Measurements from ENCODE around the gene FRA10AC1. TPM values are rescaled to one million over a fixed set of nuclear protein-coding genes. Genes with fewer than 3 reads are reported as not detected.

FRA10AC1 gene
- polyA plus RNA-seq (2012; ENCODE audit: insufficient read depth, insufficient read length, low read depth), result 8.9 TPM

GRCh38 chr10:93702210-93703001 is at the start of gene FRA10AC1:
Gene FRA10AC1, minus strand, starts transcription at chr10:93702592. Its CDS starts 2,486 bp downstream, at chr10:93700106.
- Histone ChIP-seq H3K4me1 (no peaks in the 10 kb centered on the region; the same call in 1 of the 2 replicates), H3K9me3 (no peaks in the 10 kb centered on the region), H3K27me3 (no peaks in the 10 kb centered on the region), H3K4me3 (ENCODE audit: low read depth, low read length) (peak within 1 kb of the TSS; percentile 87), H3K36me3 (no peaks in the 10 kb centered on the region; the same call in 1 of the 2 replicates)
- peak; percentile 36 for TF ChIP-seq CTCF (IDR thresholded peaks at IDR 0.05; ENCODE audit: low read depth, low read length)
- peak; percentile 89 for DNase-seq

- Histone ChIP-seq H3K4me1 (no peaks in the 10 kb centered on the region), H3K9me3 (no peaks in the 10 kb centered on the region), H3K4me3 (ENCODE audit: low read depth, low read length) (peak overlapping the region; percentile 45), H3K36me3 (no peaks in the 10 kb centered on the region), H3K27me3 (no peaks in the 10 kb centered on the region)
- peak; percentile 40 for DNase-seq
- no peak for TF ChIP-seq CTCF (IDR thresholded peaks at IDR 0.05; ENCODE audit: low read depth, low read length)
Observed at GRCh38 chr10:93751832-93752231, 49.4 kb upstream of the FRA10AC1 start.

- H3K9me3 ChIP-seq, result no peaks in the 10 kb centered on the region
- no peaks in the 10 kb centered on the region for H3K36me3 ChIP-seq
- no peaks in the 10 kb centered on the region for H3K27me3 ChIP-seq
- no peak for DNase-seq
- no peak overlapping the region for H3K4me3 ChIP-seq (ENCODE audit: low read depth, low read length)
- TF ChIP-seq CTCF (IDR thresholded peaks at IDR 0.05; ENCODE audit: low read depth, low read length), result no peak
- H3K4me1 ChIP-seq, result no peaks in the 10 kb centered on the region
Observed at GRCh38 chr10:93751124-93751523, 48.7 kb upstream of the FRA10AC1 start.

GRCh38 chr10:93749218-93749799 is 46.9 kb upstream of the FRA10AC1 start:
- TF ChIP-seq CTCF (IDR thresholded peaks at IDR 0.05; ENCODE audit: low read depth, low read length), result no peak
- Histone ChIP-seq H3K36me3 (no peaks in the 10 kb centered on the region), H3K9me3 (no peaks in the 10 kb centered on the region), H3K4me3 (ENCODE audit: low read depth, low read length) (no peak overlapping the region), H3K27me3 (no peaks in the 10 kb centered on the region), H3K4me1 (no peaks in the 10 kb centered on the region)
- DNase-seq, result no peak

GRCh38 chr10:93746844-93747284 is 44.5 kb upstream of the FRA10AC1 start:
- H3K4me3 ChIP-seq (ENCODE audit: low read depth, low read length), result no peak overlapping the region
- peak; percentile 11 for DNase-seq
- no peaks in the 10 kb centered on the region for H3K27me3 ChIP-seq

More at GRCh38 chr10:93746844-93747284, 44.5 kb upstream of the FRA10AC1 start:
- Histone ChIP-seq H3K36me3 (no peaks in the 10 kb centered on the region), H3K4me1 (no peaks in the 10 kb centered on the region), H3K9me3 (no peaks in the 10 kb centered on the region)
- TF ChIP-seq CTCF (IDR thresholded peaks at IDR 0.05; ENCODE audit: low read depth, low read length), result peak; percentile 38

All from BE2C (cell line).